ENCODE data around the gene SURF1. TPM values are rescaled to one million over a fixed set of nuclear protein-coding genes. Genes with fewer than 3 reads are reported as not detected.

SURF1 gene
- total RNA-seq, 1 experiment from 2014 or later = 57.5 TPM

DNA sequence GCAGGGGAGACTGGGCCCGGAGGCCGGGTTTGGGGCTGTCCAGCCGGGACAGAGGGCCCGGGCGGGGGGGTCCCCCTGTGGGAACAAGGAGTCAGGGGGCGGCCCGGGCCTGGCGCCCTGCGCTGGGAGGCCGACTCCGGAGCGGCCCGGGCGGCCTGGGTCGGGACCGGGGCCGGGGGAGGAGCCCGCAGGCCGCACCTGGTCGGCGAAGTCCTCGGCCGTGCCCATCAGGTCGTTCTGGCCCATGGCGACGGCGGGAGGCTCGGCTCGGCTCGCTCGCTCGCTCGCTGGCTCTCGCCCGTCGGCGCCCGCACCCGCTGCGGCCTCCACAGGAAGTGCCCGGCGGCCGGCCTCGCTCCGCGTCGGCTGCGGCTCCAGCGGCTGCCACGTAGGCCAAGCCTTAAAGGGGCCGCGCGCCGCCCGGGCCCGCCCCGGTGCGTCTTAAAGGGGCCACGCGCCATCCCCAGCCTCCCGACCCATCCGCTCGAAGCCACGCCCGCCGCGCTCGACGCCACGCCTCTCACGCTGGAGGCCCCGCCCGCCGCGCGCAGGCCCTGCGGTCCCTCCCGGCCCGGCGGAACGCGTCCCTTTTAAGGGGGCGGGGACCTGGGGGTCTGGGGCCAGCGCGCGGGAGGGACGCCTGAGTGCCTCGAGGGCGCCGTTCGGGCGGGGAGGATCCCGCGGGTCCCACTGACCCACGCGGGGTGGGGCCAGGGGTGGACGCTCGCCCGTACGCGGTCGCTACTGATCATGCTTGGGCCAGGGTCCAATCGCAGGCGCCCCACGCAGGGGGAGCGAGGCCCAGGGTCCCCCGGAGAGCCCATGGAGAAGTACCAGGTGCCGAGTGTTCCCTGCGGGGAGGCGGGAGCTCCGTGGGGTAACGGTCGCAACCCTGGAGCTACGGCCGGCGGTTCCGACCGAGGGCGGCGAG, 19.7 kb upstream of the SURF1 start, which contains the start of the genes STKLD1 and SURF4:
STKLD1 (plus strand) TSS at position 643 of the 931 bp plus-strand sequence; CDS start at position 751, 108 bp downstream.
SURF4 (minus strand) TSS at position 337 of the 931 bp plus-strand sequence; CDS start at position 246, 91 bp downstream.
- POLR2A ChIA-PET = interaction anchor here (0.8 to 1.3 kb wide), 3 partner anchors 13 to 83 kb away, joined by 3 to 5 read pairs (median 5); partner anchors contain the start of genes CACFD1, MED22 and RPL7A
- Histone ChIP-seq H3K27me3 (replicated peaks; ENCODE audit: control insufficient read depth, insufficient read depth, low read length) (no peaks in the 10 kb centered on the region), H3K36me3 (ENCODE audit: control insufficient read depth, insufficient read depth, low read length) (peaks cover 3% of the 10 kb centered on the region; the same call in 1 of the 2 replicates), H3K9me3 (no peaks in the 10 kb centered on the region), H3K4me1 (peaks cover 6% of the 10 kb centered on the region; the same call in 1 of the 2 replicates), H3K4me3 (ENCODE audit: low read depth, low read length) (peak within 1 kb of the TSS; percentile 84)
- DNase-seq = peak; percentile 95 to 98
- no TSS peak for BruUV-seq (replicated peaks)
- no peaks in the 10 kb centered on the region for H3K27me3 Mint-ChIP-seq (ENCODE audit: insufficient read depth, unreplicated experiment)
- H3K4me3 Mint-ChIP-seq (ENCODE audit: unreplicated experiment) = peak within 1 kb of the TSS; percentile 89
- peaks cover 8% of the 10 kb centered on the region for H3K4me1 Mint-ChIP-seq (ENCODE audit: low read depth, unreplicated experiment)
- TF ChIP-seq, protein P1, sequence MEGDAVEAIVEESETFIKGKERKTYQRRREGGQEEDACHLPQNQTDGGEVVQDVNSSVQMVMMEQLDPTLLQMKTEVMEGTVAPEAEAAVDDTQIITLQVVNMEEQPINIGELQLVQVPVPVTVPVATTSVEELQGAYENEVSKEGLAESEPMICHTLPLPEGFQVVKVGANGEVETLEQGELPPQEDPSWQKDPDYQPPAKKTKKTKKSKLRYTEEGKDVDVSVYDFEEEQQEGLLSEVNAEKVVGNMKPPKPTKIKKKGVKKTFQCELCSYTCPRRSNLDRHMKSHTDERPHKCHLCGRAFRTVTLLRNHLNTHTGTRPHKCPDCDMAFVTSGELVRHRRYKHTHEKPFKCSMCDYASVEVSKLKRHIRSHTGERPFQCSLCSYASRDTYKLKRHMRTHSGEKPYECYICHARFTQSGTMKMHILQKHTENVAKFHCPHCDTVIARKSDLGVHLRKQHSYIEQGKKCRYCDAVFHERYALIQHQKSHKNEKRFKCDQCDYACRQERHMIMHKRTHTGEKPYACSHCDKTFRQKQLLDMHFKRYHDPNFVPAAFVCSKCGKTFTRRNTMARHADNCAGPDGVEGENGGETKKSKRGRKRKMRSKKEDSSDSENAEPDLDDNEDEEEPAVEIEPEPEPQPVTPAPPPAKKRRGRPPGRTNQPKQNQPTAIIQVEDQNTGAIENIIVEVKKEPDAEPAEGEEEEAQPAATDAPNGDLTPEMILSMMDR (IDR thresholded peaks at IDR 0.05; ENCODE audit: insufficient read depth in 1 of 2, low read depth in 1 of 2, low read length in 1 of 2, severe bottlenecking in 1 of 2, unreplicated experiment in 1 of 2) = no peak
- peaks cover 47% of the 10 kb centered on the region for H3K36me3 Mint-ChIP-seq (ENCODE audit: insufficient read depth, unreplicated experiment)
- CTCF ChIA-PET = interaction anchor here (0.6 to 0.9 kb wide), 2 partner anchors 19 to 84 kb away, joined by 3 to 4 read pairs; partner anchors contain the start of gene CACFD1
- intact Hi-C loops (cut with micrococcal nuclease; ENCODE audit: unreplicated experiment) = loop anchor here (2.0 kb wide), 1 partner anchor 19 kb away; the partner anchor contains the start of genes SURF1 and SURF2
- H3K9me3 Mint-ChIP-seq (ENCODE audit: unreplicated experiment) = no peaks in the 10 kb centered on the region
- peak within 1 kb of the TSS; percentile 96 for H3K27ac Mint-ChIP-seq (ENCODE audit: unreplicated experiment)

DNA sequence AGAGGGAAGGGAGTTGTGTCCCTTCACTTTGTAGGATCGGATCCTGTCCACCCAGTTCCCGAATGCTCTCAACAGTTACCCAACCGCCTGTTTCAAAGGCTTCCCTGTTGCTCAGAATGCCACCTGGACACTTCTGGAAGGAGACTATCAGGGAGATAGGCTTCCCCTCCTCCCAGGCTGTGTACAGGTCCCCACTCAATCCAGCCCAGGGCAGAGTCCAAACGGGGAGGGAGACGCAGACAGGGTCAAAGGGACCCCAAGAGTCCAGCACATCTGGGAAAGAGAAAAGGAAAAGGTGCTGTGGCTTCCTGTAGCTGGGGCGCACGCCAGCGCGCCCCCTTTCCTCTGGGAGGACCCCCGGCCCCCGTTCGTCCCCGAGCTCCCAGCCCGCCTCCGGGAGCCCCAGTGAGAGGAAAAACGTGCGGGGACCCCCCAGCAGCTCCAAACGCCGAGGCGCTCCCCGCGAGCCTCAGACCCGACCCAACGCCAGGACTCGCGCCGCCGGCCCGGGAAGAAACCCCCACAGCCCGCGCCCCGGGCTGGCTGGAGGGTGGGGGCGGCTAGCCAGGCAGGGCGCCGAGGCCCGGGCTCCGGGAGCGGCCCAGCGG, 18.9 kb upstream of the SURF1 start:
- BruUV-seq (replicated peaks) = no TSS peak
- Histone ChIP-seq H3K9me3 (no peaks in the 10 kb centered on the region), H3K4me3 (ENCODE audit: low read depth, low read length) (peak overlapping the region; percentile 58), H3K27me3 (replicated peaks; ENCODE audit: control insufficient read depth, insufficient read depth, low read length) (no peaks in the 10 kb centered on the region), H3K36me3 (ENCODE audit: control insufficient read depth, insufficient read depth, low read length) (peaks cover 3% of the 10 kb centered on the region; the same call in 1 of the 2 replicates), H3K4me1 (peaks cover 6% of the 10 kb centered on the region; the same call in 1 of the 2 replicates)
- DNase-seq = peak; percentile 76 to 88
- H3K36me3 Mint-ChIP-seq (ENCODE audit: insufficient read depth, unreplicated experiment) = peaks cover 55% of the 10 kb centered on the region
- CTCF ChIA-PET = interaction anchor here (0.9 kb wide), 1 partner anchor 84 kb away, joined by 4 read pairs; the partner anchor contains the start of gene CACFD1
- TF ChIP-seq, protein P1 (IDR thresholded peaks at IDR 0.05; ENCODE audit: insufficient read depth in 1 of 2, low read depth in 1 of 2, low read length in 1 of 2, severe bottlenecking in 1 of 2, unreplicated experiment in 1 of 2) = peak in 1 of 2 experiments; percentile 20
- no peaks in the 10 kb centered on the region for H3K9me3 Mint-ChIP-seq (ENCODE audit: unreplicated experiment)
- H3K27ac Mint-ChIP-seq (ENCODE audit: unreplicated experiment) = peak overlapping the region; percentile 96
- peak overlapping the region; percentile 89 for H3K4me3 Mint-ChIP-seq (ENCODE audit: unreplicated experiment)
- intact Hi-C loops (cut with micrococcal nuclease; ENCODE audit: unreplicated experiment) = no loop called here
- H3K27me3 Mint-ChIP-seq (ENCODE audit: insufficient read depth, unreplicated experiment) = no peaks in the 10 kb centered on the region
- POLR2A ChIA-PET = interaction anchor here (0.9 to 1.3 kb wide), 2 partner anchors 27 to 84 kb away, joined by 3 to 5 read pairs; partner anchors contain the start of genes CACFD1, MED22 and RPL7A
- H3K4me1 Mint-ChIP-seq (ENCODE audit: low read depth, unreplicated experiment) = peaks cover 15% of the 10 kb centered on the region

Data from Caco-2 (cell line).